Measurements from ENCODE around the gene OR13C3.
"Not testable (repeated sequence)": the region's sequence is repeated elsewhere in the genome, so short reads cannot be mapped to it uniquely, and the experiment has no call there.

OR13C3 gene

DNA sequence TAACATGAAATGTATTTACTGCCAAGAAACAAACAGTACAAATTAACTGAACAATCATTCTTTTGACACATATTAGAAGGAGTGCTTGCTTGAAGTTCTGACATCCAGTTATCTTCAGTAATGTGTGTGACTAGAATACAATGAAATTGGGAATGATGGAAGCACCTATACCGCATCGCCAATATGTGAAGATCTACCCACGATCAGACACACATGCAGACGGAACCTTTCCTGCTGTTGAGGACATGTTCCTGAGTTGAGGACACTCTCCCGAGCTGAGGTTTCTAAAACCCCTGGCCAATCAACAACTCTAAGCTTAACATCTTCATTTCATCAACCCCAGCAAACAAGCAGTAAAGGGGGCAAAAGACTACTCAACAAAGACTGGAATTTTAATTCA lies at the start of gene OR13C3:
Gene OR13C3, minus strand, starts transcription at position 101 of the 400 bp plus-strand sequence. CDS start 133 bp downstream, outside the sequence.
- DNase-seq (ENCODE audit: low spot score), result no peak

DNA sequence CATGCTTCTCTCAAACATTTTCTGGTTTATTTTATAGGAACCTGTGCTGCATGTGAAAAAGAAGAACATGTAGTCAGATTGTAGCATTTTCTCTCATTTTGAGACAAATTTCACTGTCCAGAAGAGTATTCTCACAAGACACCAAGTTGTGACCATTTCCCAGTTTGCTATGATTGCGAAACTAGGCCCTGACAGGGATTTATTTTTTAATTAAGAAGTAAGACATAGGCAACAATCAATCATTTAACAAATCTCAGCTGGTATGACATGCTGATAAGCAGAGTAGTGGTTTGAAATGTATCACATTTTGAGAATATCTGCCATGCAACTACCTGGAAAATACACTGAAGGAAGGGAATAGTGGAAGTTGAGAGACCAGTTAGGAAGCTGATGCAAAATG lies 43.9 kb upstream of the OR13C3 start:
- no peak for DNase-seq (ENCODE audit: low spot score)

DNA sequence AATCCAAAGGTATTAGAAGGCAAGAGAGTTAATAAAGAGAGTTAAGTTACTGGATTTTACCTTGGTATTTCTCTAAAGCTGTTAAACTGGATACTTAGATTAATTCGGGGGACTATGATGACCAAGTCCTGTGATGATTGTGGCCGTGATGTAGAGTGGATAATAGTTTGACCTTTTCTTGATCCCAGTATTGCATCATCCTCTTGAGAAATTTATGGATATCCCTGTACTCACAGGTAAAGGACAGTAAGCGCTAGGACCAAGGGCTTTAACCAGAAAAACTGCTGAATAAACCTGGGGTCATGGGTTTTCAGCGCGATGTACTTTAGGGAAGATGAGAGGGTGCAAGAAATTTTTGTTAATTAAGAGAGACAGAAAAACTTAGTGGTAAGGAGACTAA lies 40.6 kb upstream of the OR13C3 start:
- DNase-seq (ENCODE audit: low spot score), result no peak

DNA sequence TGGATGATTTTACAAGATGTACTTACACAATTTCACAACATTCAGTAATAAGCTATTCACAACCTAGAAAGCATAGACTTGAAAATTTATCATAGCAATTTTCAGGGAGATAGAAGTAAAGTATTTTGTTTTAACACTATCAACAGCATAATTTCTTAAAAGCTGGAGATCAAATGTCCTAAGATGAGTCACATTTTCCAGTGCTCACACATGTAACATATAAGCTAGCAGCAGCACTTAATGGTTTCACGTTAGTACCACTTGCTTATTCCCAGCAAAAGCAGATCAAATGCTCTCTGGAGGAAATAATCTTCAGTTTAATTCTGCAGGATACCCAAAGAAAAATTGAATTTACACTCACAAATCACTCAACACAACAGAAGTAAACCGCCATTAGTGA lies 38.8 kb upstream of the OR13C3 start:
- no peak for DNase-seq (ENCODE audit: low spot score)

DNA sequence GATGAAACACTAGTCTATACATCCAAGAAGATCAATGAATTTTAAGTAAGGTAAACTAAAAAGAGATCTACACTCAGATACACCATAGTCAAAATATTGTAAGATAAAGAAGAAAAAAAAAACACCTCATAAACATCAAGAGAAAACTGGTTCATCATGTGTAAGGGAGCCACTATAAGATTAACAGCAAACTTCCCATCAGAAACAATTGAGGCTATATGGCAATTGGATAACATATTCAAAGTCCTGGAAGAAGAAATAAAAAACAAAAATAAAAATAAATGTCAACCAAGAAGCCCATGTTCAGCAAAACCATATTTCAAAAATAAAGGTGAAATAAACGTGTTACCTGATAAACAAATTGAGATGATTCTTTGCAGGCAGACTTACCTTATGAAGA lies 36.0 kb upstream of the OR13C3 start:
- DNase-seq (ENCODE audit: low spot score), result no peak

DNA sequence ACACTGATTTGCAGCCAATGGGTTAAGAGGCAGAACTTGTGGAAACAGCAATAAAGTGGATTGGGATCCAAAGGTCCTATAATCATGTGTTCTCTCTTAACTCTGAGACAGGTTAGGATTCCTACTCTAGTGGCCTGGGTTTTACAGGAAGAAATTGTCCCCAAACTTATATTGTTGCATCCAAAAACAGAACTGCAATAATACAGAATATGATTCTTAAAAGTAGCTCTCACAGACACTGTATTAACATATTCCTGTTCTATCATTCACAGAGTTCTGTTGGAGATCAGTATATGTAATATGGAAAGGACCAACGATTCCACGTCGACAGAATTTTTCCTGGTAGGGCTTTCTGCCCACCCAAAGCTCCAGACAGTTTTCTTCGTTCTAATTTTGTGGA lies 32.2 kb upstream of the OR13C3 start, which contains the start of gene OR13C8:
Gene OR13C8, plus strand, starts transcription at position 301 of the 400 bp plus-strand sequence. Its CDS starts 0 bp downstream, at position 301.
- DNase-seq (ENCODE audit: low spot score), result no peak

DNA sequence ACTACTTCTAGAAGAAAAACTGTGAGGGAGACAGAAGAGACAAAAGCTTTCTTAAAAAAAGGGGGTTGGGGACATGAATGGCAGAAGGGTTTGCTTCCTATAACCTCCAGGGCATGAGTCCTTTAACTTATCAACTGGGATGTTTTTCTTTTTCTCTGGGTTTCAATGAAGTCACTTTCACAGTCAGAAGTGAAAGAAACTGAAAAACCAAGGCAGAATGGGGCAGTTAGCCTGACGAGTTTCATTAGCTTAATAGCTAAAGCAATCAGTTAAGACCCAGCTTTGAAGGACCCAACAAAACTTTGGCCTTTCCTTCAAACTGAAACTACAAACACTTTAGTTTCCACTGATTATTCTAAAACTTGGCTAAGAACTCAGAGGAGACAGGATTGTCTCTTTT lies 27.7 kb upstream of the OR13C3 start:
- DNase-seq (ENCODE audit: low spot score), result no peak

DNA sequence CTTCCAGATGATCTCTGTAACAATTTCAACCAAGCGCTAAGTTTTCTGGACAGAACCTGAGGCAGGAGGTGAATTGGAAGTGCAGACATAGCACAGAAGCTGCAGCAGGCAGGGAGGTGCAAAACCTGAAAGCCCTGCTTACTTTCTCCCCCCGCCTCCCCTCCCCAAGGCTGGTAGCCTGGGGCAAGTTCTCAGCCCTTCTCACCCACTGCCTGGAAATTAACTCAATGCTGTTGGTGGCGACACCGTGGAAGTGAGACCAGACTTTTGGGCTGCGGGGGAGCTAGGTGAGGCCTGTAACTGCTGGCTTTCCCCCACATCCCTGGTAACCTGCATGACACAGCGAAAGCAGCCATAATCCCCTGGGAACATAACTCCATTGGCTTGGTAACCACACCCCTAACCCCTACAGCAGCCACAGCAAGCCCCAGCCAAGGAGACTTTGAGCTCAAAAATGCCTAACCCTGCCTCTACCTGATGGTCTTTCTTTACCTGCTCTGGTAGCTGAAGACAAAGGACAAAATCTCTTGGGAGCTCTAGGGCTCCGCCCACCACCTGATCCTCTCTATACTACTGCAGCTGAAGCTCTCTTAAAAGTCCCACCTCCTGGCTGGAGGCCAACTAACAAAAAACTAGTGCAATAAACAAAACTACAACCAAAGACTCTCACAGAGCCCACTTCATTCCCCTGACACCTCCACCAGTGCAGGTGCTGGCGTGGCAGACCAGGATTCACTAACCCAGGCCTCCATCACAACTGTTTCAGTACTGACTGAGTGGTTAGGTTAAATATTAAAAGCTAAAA lies 20.4 kb upstream of the OR13C3 start:
- DNase-seq (ENCODE audit: low spot score), result no peak

DNA sequence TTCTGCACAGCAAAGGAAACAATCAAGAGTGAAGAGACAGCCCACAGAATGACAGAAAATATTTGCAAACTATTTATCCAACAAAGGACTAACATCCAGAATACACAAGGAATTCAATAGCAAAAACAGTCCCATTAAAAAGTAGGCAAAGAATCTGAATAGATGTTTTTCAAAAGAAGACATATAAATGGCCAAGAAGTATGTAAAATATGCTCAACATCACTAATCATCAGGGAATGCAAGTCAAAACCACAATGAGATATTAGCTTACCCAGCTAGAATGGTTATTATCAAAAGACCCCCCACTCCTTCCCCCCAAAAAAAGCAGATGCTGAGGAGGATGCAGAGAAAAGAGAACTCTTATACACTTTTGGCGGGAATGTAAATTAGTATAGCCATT lies 18.9 kb upstream of the OR13C3 start:
- DNase-seq (ENCODE audit: low spot score), result no peak

DNA sequence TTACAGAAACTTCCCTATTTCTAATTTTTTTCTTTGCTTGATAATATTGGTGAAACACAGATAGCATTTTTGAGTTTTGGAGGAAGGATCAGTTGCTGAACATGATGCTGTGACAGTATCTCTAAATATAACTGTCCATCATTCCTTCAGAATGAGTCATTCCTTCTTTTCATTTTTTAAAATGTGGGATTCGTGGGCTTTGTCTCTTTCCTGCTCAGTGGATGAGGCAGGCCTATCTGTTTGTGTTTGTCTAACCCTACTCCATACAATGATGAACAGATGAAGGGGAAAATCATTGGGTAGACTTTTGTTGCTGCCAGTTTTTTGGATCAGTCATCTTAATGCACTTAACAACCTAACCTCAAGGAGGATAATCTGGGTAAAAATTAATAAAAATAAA lies 16.6 kb upstream of the OR13C3 start:
- no peak for DNase-seq (ENCODE audit: low spot score)

DNA sequence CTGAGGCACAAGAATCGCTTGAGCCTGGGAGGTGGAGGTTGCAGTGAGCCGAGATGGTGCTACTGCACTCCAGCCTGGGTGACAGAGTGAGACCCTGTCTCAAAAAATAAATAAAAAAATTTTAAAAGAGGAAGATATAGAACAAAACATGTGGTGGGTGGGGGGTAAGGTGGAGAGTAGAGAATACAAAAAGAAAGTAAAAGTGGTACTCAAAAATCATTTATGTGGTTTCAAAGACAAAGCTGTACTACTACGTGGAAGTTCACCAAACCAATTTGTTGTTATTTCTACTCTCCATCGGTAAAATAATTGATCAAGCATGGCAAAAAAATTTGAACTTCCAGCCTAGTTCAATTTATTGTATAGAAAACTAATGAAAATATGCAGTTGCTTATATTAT lies 8.0 kb upstream of the OR13C3 start:
- DNase-seq (ENCODE audit: low spot score), result no peak

DNA sequence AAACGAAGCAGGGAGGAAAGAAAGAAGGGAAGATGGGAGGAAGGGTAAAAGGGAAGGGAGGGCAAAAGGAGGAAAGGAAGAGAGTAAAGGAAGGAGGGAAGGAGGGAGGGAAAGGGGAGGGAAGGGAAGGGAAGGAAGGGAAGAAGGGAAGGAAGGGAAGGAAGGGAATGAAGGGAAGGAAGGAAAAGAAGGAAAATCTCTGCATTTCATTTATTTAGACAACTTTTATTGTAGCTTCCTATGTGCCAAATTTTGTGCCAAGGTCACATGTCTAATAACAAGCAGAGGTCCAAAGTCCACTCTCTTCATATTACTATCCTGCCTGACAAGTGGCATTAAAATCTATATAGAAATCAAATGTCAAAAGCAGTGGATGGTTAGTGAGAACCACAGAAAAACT lies 2.6 kb upstream of the OR13C3 start:
- no peak for DNase-seq (ENCODE audit: low spot score)

DNA sequence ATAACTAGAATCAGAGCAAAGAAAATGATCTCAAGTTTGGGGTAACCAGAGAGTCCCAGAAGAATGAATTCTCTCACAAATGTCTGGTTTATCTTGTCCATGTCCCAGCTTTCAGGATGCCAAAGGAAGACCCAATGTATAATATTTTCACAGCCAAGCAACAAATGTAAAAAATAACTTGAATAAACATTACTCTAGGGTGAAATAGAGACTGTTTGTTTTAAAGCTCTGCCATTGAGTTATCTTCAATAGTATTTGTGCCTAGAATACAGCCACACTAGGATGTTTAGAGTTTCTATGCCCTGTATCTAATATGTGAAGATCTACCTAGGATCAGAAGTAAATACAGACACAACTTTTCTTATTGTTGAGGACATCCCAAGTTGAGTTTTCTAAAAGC lies 9.5 kb downstream of the OR13C3 start, which contains the start of gene OR13C4:
Gene OR13C4, minus strand, starts transcription at position 101 of the 400 bp plus-strand sequence. Its CDS starts 0 bp downstream, at position 101.
- no peak for DNase-seq (ENCODE audit: low spot score)

DNA sequence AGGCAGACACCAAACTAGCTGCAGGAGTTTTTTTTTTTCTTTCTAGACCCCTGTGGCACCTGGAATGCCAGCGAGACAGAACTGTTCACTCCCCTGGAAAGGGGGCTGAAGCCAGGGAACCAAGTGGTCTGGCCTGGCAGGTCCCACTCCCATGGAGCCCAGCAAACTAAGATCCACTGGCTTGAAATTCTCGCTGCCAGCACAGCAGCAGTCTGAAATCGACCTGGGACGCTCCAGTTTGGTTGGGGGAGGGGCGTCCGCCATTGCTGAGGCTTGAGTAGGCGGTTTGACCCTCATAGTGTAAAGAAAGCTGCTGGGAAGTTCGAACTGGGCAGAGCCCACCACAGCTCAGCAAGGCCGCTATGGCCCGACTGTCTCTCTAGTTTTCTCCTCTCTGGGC lies 16.4 kb downstream of the OR13C3 start:
- DNase-seq (ENCODE audit: low spot score), result not testable (repeated sequence)

DNA sequence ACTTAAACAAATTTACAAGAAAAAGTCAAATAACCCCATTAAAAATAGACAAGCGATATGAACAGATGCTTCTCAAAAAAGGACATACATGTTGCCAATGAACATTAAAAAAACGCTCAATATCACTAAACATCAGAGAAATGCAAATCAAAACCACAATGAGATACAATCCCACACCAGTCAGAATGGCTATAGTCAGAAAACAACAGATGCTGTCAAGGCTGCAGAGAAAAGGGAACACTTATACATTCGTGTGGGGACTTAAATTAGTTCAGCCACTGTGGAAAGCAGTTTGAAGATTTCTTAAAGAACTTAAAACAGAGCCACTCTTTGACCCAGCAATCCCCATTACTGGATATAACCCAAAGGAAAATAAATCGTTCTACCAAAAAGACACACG lies 21.8 kb downstream of the OR13C3 start:
- DNase-seq (ENCODE audit: low spot score), result no peak

DNA sequence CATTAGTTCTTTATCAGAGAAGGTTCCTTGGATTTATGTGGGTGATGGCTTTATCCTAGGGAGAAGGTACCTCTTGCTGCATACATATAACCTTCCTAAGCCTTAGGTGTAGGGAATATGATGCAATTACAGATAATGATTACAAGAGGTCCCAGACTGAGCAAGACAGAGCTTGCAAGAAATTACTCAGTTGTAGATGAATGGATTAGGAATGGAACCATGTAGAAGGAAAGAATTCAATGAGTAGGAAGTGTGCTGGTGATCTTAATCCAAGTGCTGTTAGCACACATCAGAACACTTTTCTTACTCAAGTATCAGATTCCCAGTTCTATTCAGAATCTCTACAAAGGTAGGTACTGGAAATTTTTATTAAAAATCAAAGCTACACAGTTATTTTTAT lies 30.1 kb downstream of the OR13C3 start:
- DNase-seq (ENCODE audit: low spot score), result no peak

DNA sequence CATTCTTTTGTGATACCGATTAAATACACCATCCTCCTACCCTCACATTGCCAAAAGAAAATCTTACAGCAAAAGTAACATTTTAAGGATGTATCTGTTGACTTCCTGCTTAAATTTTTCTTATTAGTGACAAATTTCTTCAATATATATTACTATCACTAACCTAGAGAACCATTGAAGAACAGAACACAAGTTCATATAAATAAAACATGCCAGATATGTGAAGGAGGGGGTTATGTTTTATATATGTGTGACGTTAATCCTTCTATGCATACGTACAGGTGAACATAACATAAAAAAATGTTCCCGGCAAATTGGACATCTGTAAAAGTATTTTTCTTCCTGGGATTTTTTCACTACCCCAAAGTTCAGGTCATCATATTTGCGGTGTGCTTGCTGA lies 32.7 kb downstream of the OR13C3 start, which contains the start of gene OR13F1:
Gene OR13F1, plus strand, starts transcription at position 301 of the 400 bp plus-strand sequence. Its CDS starts 0 bp downstream, at position 301.
- DNase-seq (ENCODE audit: low spot score), result no peak

DNA sequence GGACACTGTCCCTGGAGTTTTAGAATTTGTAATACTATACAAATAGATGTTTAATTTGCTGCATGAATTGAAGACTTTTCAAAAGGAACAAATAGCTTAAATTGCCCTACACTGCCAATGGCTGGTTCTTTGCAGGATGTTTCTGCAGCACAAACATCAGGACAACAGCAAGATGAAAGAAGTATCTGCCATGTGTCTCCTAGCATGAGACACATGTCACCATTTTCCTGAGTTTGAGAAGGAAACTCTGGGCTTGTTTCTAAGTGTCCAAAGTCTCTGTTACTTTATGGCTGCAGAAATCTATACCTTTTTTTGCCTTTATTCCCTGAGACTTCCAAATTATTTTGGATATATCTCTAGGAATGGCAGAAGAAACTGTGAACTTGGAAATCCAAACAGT lies 33.2 kb downstream of the OR13C3 start:
- no peak for DNase-seq (ENCODE audit: low spot score)

DNA sequence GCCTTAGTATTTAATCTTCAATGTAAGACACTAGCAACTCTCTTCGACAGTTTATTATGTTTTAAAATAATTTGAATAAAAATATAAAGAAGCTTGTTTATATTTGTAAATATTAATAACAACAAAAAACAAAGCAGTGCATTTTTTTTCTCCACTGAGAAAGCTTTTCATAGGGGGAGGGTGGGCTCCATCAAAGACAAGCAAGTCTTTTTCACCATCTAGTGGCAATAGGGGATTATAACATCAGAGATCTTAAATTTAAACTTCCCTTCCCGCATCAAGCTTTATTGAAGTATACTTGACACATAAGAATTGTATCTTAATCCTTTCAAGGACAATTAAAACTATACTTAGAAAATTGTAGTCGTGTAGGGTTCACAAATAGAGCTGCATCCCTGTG lies 41.8 kb downstream of the OR13C3 start:
- DNase-seq (ENCODE audit: low spot score), result no peak
